Kidney (tissue), 14 donors: Measurements from ENCODE around the gene LDLRAD4. TPM values are rescaled to one million over a fixed set of nuclear protein-coding genes. Genes with fewer than 3 reads are reported as not detected.

Experiments used
- DNase-seq, 5 donors: peaks; one replicate each; pipeline ENCODE4 v3.0.0-alpha.2; 2013 to 2020
- FAIRE-seq: peaks from 2 replicates; lab custom pipeline; 2012; peaks lifted over from hg19 to GRCh38; lab: Jason Lieb, UNC
- H3K27ac ChIP-seq, 2 donors: one replicate each; pipeline ENCODE4 v1.7.0; 2013; ENCODE audit warnings: low read depth in 2 of 2, low read length in 2 of 2, inconsistent platforms in 1 of 2
- H3K27me3 ChIP-seq: one replicate; pipeline ENCODE4 v1.7.1; 2013; ENCODE audit warnings: low read length, inconsistent platforms; ENCODE audit not compliant: control insufficient read depth, insufficient read depth
- H3K36me3 ChIP-seq, 3 donors: one replicate each; pipeline versions ENCODE4 v1.7.0 to v1.7.1; 2013; ENCODE audit warnings: low read length in 3 of 3, control low read depth in 1 of 3, inconsistent platforms in 1 of 3; ENCODE audit not compliant: insufficient read depth in 3 of 3, control insufficient read depth in 2 of 3
- H3K4me1 ChIP-seq, 3 donors: one replicate each; pipeline versions ENCODE4 v1.7.0 to v1.7.1; 2013; ENCODE audit warnings: low read length in 3 of 3, inconsistent platforms in 1 of 3, low read depth in 1 of 3; ENCODE audit not compliant: control insufficient read depth in 2 of 3, insufficient read depth in 2 of 3
- H3K4me3 ChIP-seq, 3 donors: one replicate each; pipeline versions ENCODE4 v1.7.0 to v1.8.1; 2013; ENCODE audit warnings: low read length in 3 of 3, control low read depth in 1 of 3, inconsistent platforms in 1 of 3
- H3K9ac ChIP-seq, 3 donors: one replicate each; pipeline versions ENCODE4 v1.7.0 to v1.7.1; 2013; ENCODE audit warnings: low read length in 3 of 3, control low read depth in 1 of 3, inconsistent platforms in 1 of 3
- H3K9me3 ChIP-seq, 3 donors: one replicate each; pipeline versions ENCODE4 v1.7.0 to v1.7.1; 2013; ENCODE audit warnings: low read length in 3 of 3, control low read depth in 1 of 3, inconsistent platforms in 1 of 3; ENCODE audit not compliant: control insufficient read depth in 2 of 3, insufficient read depth in 1 of 3
- CTCF ChIP-seq: IDR thresholded peaks from 3 replicates; pipeline ENCODE4 v1.5.1; 2012; ENCODE audit warnings: mild to moderate bottlenecking, moderate library complexity, borderline replicate concordance; ENCODE audit not compliant: insufficient read depth; ENCODE audit errors: extremely low read depth
- intact Hi-C: fragments of 100-400 bp; cut with DNase I; formaldehyde crosslinking; loops from one replicate; pipeline ENCODE4 v1.11.1; 2022
- polyA plus RNA-seq: library from polyadenylated mRNA; stranded (reverse); fragments of 350-450 nt; fragmentation: Illumina TruSeq; extraction: RNeasy Lipid Tissue Mini Kit (QIAGEN cat#74804); gene quantifications from one replicate; pipeline ENCODE4 v1.2.3, GENCODE V29; 2014; ENCODE audit warnings: low read depth, low replicate concordance; ENCODE audit not compliant: insufficient read depth
- total RNA-seq: library from RNA; stranded (reverse); fragmentation: NEBNext Ultra II Directional; extraction: Animal tissue kit (Norgen Biotek cat#: 25700); gene quantifications from one replicate; pipeline ENCODE4 v1.2.1, GENCODE V29; 2021
- donor health status: control.
- donor health status: control.
- donor health status: control.
- donor health status: control.
- donor health status: control.
- donor health status: DM: yes; HTN: yes; CAD: no.
- donor health status: Normal renal cell carcinoma (clear cell type).

The LDLRAD4 gene
- total and polyA plus RNA-seq, 2 donors from 2014 or later = 2.3 to 42.3 TPM

GRCh38 chr18:13505780-13506345 lies 287.3 kb downstream of the LDLRAD4 start:
- H3K27me3 ChIP-seq = no peaks in the 10 kb centered on the region
- H3K9ac ChIP-seq = no peak overlapping the region
- H3K27ac ChIP-seq = no peak overlapping the region
- intact Hi-C loops = no loop called here
- DNase-seq (no peak), FAIRE-seq (no peak)
- H3K4me1 ChIP-seq = peaks cover 0 to 4% (median 0%) of the 10 kb centered on the region in 3 donors
- H3K36me3 ChIP-seq = no peaks in the 10 kb centered on the region
- H3K4me3 ChIP-seq = no peak overlapping the region
- no peak for TF ChIP-seq CTCF
- no peaks in the 10 kb centered on the region for H3K9me3 ChIP-seq

- no peak overlapping the region for H3K9ac ChIP-seq
- no peak for FAIRE-seq
- no peak for DNase-seq
These were observed 292.0 kb downstream of the LDLRAD4 start for GRCh38 chr18:13510594-13510993.

GRCh38 chr18:13511961-13512577 lies 293.5 kb downstream of the LDLRAD4 start:
- DNase-seq = no peak
- FAIRE-seq = no peak
- Histone ChIP-seq H3K9me3 (no peaks in the 10 kb centered on the region), H3K4me3 (no peak overlapping the region), H3K36me3 (no peaks in the 10 kb centered on the region), H3K27me3 (no peaks in the 10 kb centered on the region), H3K9ac (no peak overlapping the region), H3K27ac (no peak overlapping the region), H3K4me1 (no peaks in the 10 kb centered on the region)
- TF ChIP-seq CTCF = no peak
- intact Hi-C loops = no loop called here

More at GRCh38 chr18:13510594-13510993, 292.0 kb downstream of the LDLRAD4 start:
- Histone ChIP-seq H3K27me3 (no peaks in the 10 kb centered on the region), H3K9me3 (no peaks in the 10 kb centered on the region), H3K4me1 (no peaks in the 10 kb centered on the region), H3K36me3 (no peaks in the 10 kb centered on the region), H3K4me3 (no peak overlapping the region), H3K27ac (no peak overlapping the region)
- no peak for TF ChIP-seq CTCF
- intact Hi-C loops = no loop called here
